Measurements from ENCODE around the gene FREY1.

FREY1 gene

DNA sequence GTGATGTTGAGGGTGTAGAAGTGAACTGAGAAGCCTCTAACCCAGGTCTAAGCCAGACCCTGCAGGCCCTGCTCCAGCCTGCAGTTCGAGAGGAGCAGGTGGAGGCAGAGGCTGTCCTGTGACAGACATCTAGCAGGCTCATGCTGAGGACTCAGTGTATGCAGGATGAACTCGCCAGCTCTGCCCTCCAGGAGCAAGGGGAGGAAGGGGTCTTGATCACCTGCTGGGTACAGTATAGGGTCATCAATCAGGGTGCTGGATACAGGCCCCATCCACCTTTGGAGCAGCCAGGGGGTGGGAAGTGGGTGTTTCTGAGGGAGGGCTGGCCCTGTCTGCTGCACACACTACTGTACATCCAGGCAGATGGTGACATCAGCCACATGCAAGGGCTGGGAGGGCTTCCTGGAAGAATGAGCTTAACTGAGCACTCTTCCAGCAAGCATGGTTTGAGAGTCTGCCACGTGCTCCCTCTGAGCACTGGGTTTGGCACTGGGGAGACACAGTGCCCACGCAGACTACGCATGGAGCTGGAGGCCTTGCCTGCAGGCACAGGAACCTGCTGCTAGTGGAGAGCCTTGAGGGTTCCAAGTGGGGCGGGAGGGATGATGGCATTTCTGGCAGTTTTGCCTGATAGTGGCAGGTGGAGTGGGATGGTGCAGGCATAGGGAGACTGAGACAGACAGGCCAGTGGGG lies 12.4 kb downstream of the FREY1 start:
- DNase-seq (ENCODE audit: low read depth in 2 of 2), result no peak

DNA sequence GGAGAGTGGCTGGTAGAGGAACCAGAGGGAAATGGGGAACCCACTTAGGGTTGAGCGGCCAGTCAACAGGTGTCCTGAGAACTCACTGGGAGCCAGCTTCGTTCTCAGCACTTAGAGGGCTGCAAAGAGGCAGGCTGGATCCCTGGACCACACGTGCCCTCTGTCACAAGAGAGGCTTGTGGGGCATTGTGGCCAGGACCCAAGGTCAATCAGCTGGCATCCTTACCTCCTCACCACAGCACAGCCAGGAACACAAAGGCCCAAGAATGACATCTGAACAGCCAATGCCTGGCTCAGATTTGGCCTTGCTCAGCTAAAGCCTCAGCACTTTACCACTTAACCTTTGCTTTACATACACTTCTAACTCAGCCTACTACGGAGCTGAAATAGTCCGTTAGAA lies 14.2 kb downstream of the FREY1 start:
- DNase-seq (ENCODE audit: low read depth in 2 of 2), result no peak

DNA sequence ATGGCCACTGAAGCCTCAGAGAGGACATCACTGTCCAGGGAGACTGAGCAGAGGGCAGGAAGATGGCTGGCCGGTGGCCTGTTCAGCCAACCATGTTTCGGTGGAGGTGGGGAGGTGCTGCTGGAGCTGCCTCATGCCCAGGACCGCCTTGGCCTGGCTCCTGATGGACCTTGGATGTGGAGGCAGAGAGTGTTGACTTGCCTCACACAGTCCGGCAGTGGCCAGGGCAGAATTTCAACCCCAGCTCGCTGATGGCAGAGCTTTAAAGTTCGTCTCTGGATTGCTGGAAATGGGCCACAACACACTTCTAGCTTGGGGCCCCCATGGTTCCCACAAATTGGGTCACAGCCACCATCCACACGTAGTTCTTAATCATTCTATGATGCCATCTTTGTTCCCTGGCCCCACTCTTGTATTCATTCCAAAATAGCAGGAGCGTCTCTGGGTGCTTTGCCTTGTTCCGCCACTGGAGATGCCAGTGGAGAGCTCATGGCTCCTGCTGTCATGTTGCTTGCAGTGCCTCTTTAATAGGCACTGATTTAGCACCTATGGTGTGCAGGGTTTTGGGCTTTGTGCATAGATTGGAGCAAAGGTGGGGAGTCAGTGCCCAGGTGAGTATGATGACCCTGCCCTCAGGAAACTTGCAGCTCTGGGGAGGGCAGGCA lies 16.1 kb downstream of the FREY1 start:
- DNase-seq (ENCODE audit: low read depth in 2 of 2), result no peak

DNA sequence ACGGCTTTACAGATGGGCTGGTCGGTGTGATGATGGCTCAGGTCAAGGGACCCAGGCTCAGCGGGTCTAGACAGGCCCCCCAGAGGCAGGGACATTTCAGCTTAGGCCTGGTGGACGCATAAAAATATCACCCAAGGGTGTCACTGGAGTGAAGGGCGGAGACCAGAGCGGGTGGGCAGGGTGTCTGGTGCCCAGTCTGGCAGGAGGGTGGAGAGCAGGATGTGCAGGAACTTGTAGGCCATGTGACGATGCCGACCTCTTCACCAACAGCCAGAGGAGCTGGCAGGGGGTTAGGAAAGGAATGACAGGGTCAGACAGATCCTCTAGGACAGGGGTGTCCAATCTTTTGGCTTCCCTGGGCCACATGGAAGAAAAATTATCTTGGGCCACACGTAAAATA lies 17.1 kb downstream of the FREY1 start:
- DNase-seq (ENCODE audit: low read depth in 2 of 2), result no peak

DNA sequence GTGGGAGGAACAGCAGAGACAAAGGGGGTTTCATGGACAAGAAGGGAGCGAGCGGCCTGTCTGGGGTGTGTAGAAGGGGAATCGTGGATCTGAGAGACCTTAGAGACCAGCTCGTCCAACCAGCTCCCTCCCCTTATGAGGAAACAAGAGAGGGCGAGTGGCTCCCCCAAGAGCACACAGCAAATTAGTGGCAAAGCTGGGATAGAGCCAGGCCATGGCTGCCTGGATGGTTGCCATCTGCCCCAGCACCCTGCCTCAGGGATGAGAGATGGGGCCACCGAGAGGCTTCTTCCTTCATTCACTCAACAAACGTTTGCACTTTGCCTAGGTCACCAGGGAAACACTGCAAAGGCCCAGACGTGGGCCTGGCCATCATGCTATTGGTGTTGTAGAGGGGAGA lies 17.5 kb downstream of the FREY1 start:
- DNase-seq (ENCODE audit: low read depth in 2 of 2), result no peak

DNA sequence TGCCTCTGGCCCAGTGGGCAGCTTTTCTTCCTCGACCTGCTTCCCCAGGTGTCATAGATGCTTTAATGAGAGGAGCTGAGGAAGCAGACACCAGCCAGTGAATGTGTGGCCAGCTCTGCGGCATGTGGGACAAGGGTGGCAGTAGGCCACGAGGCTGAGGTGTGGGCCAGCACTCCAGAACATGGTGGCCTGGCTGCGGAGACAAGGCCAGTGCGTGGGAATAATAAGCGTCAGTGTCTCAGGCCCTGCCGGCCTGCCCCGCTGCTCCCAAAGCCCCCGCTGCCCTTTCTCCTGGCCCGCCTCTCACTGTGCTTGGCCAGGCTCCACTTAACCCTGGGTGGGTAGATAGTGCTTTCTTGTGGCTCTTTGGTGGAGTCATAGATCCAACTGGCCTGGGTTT lies 19.5 kb downstream of the FREY1 start:
- DNase-seq (ENCODE audit: low read depth in 2 of 2), result no peak

DNA sequence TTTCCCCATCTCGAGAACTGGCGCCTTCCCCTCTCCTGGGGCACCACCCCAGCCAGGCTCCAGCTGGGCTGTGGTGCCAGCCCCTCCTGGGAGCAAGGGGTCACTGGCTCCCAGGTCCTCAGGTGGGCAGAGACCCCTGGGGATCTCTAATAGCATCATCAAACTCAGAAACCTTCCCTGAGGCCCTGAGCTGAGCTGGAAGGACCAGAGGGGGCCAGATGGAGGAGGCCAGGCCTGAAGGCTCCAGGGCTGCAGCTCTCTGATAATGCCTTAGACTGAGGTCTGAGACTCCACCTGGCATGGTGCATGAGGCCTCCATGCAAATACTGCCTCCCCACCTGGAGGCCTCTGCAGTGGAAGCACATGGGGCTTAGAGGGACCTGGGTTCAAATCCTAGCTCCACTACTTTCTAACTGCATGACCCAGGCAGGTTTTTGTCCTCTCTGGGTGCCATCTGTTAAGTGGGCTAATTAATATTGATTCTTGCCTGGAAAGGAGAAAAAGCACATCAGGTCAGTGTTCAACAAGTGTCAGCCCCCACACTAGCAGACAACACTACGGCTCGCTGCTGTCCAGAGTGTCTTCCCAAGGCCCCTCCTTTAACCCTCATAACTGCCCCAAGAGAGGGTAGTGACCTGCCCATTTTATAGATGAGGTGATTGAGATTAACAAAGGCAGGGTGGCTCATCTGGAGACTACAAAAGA lies 20.1 kb downstream of the FREY1 start:
- no peak for DNase-seq (ENCODE audit: low read depth in 2 of 2)

DNA sequence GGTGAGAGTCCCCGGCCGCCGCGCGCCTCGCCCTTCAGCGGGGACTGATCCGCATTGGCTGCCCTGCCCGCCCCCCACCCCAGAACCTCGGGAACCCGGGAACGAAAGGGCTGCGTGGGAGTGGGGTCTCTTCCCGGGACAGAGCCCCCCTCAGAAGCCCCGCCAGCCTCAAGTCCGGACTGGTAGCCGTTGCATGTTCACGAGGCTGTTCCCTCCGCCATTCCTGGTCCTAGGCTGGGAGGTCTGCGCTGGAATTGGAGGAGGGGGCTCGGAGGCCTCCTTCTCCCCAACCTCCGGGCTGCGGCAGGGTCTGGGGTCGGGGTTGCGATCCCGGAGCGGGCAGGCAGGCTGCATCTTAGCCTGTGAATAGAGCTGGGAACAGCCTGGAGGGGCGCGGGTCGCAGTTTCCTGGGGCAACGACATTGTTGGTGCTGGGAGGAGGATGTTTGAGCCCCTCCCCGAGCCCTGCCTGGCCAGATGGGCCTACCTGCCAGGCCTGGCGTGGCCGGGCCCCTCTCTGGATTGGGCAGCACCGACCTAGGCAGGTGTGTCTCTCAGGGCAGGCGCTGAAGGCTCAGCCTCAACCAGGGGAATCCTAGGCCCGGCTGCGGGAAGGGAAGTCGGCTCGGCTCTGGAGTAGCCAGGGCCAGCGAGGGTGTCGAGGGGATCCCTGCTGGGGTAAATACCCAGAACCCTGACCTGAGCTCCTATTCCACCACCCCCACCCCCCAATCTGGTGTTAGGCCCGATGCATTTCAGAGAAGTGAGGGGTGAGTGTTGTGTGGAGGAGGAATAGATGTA lies 20.9 kb downstream of the FREY1 start:
- no peak for DNase-seq (ENCODE audit: low read depth in 2 of 2)

DNA sequence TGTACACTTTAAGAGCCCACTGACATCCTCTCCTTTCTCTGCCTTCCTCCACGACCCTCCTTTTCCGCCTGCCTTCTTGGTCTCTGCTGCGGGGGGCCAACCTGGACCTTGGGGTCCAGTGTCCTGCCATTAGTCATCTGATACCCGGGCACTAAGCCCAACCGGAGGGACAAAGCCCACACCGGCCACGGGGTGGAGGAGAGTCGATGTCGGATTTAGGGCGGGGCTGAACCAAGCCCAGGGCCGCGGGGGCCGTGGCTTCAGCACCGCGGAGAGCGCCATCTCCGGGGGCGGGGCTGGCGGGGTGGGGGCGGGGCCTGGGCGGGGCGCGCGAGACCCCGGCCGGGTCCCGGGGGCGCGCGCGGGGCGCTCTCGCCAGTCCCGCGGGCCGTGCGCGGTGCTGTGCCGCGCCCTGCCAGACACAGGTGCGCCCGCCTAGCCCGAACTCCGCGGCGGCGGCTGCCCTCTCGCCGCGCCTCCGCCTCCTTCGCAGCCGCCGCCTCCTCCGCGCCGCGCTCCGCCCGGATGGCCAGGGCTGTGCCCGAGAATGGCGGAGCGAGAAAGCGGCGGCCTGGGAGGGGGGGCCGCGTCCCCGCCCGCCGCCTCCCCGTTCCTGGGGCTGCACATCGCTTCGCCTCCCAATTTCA lies 21.7 kb downstream of the FREY1 start, which contains the start of gene MAPK8IP1:
MAPK8IP1 (plus strand) TSS at position 378 of the 647 bp plus-strand sequence; CDS start at position 548, 170 bp downstream.
- peak in 1 of 2 donors; percentile 24 for DNase-seq (ENCODE audit: low read depth in 2 of 2)

DNA sequence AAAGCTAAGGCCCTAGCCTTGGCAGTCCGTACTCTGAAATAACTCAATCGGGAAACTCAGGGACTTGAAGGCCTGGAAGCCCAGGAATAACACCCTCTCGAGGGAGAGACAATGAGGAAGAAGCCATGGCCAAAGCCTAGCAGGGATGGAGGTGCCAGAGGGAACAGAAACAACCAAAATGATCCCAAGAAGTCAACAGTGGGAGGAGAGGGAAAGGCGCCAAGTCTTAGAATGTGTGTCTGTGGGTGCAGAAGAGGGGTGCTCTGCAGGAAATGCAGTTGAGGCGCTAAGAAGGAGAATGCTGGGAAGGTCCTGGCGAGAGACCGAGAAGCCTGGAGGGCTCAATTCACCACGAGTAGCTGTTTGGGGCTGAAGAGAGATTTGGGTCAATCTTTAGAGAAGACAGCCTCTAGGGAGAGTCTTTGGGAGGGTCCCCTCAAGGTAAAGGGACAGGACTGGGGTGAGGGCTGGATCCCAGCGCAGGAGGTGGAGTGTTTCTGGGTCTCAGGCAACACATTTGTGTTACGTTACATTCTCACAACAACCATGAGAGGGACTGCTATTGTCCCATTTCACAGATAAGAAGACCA lies 22.4 kb downstream of the FREY1 start:
- no peak for DNase-seq (ENCODE audit: low read depth in 2 of 2)

DNA sequence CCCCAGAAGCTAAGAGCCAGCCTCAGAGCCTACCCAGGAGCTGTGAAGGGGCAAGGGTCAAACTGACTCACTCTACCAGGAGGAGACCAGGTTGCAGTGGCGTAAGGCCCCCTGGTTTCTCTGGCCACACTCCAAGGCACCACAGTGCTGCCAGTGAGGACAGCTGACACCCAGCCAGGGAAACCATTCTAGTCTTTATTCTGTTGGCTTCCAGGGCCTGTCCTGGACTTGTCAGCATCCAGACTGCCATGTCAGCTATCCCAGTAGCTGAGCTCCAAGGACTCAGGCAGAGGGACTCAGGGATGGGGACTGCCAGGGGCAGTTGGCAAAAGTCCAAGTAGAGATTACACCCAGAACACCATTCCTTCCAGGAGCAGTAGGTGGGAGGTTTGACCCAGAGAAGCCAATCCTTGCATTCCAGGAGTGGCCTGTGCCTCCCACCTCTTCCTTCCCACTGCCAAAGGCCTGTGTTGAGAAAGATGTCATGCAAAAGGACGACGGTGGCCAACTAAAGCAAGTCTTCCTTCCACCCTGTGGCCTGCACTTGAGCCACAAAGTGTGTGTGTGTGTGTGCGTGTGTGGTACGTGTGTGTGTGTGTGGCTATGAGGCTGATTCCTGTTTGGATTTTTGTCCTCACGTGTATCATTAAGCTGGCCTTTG lies 25.2 kb downstream of the FREY1 start:
- no peak for DNase-seq (ENCODE audit: low read depth in 2 of 2)

DNA sequence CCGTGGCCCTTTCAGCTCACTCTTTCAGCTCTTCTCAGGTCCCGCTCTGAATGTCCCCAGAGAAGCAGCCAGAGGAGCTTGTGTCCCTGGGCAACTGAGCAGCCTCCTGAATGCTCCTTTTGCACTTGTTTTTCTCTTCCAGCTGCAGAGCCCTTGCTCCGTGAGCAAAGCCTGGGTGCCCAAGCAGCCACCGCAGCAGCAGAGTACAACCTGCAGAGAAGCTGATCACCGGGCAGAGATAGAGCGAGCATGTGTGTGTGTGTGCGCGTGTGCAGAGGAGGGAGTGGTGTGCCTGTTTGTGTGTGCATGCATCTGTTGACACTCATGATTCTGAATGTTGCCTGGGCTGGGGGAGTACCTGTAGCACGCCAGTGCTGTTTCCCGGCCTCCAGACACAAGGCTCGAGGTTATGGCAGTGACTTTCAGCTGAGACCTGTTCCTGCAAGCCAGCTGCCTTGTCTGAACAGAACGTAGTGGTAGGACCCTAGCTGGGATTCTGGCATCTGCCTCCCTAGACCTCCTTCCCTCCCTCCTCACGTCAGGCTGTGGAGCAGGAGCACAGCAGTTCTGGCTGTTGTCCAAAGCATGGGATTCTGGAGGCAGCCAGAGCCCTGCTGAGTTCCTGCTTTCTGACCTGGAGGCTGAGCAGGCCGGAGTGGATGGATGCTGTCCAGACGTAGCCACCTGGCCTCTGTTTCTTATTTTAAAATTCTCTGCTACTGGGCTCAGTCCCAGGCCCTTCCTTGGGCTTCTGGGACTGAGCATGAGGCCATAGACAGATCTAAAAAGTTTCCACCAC lies 26.1 kb downstream of the FREY1 start:
- no peak for DNase-seq (ENCODE audit: low read depth in 2 of 2)

DNA sequence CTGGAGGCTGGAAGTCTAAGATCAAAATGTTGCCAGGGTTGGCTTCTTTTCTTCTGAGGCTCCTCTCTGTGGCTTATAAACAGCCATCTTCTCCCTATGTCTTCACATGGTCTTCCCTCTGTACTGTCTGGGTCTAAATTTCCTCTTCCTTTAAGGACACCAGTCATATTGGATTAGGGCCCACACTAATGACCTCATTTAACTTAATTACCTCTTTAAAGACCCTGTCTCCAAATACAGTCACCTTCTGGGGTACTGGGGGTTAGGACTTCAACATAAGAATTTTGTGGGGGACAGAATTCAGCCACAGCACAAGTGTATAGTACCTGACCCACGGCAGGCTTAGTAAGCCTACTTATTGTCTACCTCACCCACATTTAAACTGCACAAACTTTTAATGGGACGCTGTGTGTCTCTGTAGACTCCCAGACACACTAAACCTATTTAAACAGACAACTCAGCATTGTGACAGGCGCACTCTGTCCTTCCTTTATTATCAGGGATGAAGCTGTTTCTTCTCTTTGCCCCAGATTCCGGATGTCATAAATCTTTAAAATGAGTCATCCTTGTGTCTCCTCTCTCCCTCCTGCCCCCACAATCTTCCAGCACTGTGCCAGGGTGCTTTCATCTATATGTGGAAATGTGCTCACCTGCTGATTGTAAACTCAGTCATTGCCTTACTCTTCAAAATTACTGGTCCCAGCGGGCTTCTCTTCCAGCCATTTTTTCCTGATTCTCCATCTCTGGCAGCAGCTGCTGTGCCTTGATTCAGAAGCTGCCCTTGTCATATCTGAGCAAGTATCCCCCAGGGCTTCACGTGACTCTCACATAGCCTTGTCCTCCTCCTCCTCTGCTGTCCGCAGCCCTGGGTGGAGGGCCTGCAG lies 27.0 kb downstream of the FREY1 start:
- no peak for DNase-seq (ENCODE audit: low read depth in 2 of 2)

DNA sequence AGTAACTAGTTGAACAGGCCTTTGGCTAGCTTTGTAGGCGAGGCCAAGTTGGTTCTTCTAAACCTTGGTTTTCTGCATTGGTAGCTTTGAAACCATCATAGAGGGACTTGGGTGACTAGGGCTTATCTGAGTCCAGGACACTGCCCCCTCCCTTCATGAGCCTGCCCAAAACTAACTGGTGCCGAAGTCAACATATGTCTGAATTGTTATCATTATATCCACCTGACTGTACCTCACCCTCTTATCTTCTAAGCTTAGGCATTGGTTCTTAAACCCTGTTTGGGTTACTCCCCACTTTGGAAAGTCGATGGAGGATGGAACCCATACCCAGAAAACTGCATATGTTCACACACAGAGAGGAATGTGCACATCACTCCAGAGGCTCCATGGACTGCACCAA lies 29.2 kb downstream of the FREY1 start:
- no peak for DNase-seq (ENCODE audit: low read depth in 2 of 2)

DNA sequence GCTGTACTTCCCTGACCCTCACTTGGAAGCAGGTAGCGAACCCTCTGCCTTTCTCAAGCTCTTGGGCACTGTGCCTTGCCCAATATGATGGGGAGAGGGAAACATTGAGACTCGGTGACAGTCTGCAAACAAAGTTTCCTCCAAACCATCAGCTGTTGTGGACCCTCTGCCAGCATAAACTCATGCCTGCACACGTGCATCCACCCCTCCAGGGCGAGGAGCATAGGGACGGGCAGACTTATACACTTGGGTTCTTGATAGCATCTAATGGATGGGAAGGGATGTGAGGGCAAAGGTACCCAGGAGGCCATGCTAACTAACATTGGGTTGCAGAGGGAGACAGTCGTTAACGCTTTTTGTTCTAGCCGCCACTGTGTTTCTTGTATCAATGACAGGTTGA lies 29.9 kb downstream of the FREY1 start:
- DNase-seq (ENCODE audit: low read depth in 2 of 2), result no peak

DNA sequence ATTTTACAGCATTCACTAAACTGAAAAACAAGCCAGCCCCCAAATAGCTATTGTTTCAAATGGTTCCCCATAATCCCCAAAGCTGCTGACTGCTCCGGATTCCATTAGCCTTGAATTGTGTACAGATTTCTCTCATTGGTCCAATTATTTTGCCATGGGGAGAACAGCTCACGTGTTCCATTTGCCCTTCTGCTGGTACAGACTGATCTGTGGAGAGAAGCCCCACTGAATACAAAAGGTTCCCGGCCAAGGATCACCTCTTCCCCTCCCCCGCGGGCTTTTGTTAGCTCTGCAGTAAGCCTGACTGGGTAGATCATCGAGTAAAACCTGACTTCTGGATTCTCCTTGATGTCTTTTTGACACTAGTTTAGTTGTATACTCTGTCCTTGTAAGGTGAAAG lies 30.7 kb downstream of the FREY1 start:
- no peak for DNase-seq (ENCODE audit: low read depth in 2 of 2)

DNA sequence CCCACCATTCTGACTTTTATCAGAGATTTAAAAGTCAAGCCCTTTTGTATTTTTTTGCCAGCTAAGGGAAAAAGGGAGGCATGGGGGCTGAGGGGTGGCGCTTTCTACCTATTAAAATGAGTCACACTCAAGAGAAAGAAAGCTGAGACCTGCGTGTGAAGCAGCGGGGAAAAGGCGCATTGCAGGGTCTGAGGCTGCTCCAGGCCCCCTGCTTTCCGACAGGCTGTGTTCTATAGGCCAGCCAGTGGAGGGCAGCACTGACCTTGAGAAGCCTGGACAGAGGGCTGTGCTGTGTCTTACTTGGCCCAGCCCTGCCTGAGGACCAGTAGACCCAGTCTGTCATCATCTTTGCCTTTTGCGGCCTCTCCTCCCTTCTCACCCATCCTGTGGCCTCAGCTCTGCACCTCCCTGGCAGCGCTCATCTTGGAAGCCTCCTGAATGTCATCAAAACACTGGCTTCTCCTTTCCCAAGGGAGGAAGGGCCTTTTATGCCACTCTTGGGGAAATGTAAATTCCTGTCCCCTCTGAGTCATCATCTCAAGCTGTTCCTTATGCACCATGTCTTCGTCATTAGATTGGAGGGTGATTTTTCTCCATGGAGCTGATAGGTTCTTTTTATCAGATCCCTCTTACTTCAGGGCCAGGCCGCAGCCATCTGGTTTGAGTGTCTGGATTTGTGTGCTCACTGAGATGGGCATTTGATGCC lies 34.3 kb downstream of the FREY1 start:
- DNase-seq (ENCODE audit: low read depth in 2 of 2), result no peak

DNA sequence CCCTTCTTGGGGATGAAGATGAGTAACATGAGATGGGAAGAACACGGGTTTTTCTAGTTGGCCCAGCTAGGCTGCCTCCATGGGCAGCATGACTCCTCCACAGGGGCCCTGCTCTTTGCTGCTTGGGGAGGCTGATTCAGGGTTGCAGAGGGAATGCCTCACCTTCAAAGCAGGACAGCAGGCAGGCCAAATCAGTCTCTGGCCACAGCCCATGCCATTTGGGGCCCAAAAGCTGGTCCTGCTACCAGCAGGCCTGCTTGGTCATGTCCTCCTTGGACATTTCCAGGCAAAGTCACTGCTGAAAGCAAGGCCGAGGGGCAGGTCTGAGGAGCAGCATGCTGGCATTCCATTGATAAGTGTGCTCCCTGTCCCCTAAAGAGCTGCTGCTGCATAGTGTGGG lies 35.4 kb downstream of the FREY1 start:
- DNase-seq (ENCODE audit: low read depth in 2 of 2), result no peak
